GM12878 (cell line): ENCODE results near the gene CIPC. TPM values are rescaled to one million over a fixed set of nuclear protein-coding genes. Genes with fewer than 3 reads are reported as not detected.
A peak's percentile ranks its signal among the peaks of the same experiment; 100 is the strongest.

Experiments used
- ATF7 ChIP-seq: fragments of 450-650 bp; IDR thresholded peaks from 2 replicates; pipeline ENCODE4 v1.6.1; 2016; ENCODE audit warnings: low read depth, mild to moderate bottlenecking
- BCL11A ChIP-seq: IDR thresholded peaks from 2 replicates; pipeline ENCODE4 v1.6.1; 2011; ENCODE audit warnings: low read depth, low read length
- BHLHE40 ChIP-seq, 2 experiments: fragments of 450-650 bp in 1 of 2; IDR thresholded peaks; 2 replicates each; pipeline ENCODE4 v1.6.1; 2011 to 2017; ENCODE audit warnings: low read depth in 2 of 2, borderline replicate concordance in 1 of 2, improper control_type of control experiment in 1 of 2, low read length in 1 of 2, mild to moderate bottlenecking in 1 of 2
- MEF2B ChIP-seq: fragments of 450-650 bp; IDR thresholded peaks from 2 replicates; pipeline ENCODE4 v1.6.1; 2018; ENCODE audit warnings: mild to moderate bottlenecking, moderate library complexity; ENCODE audit not compliant: partially characterized antibody, poor library complexity, severe bottlenecking
- PAX8 ChIP-seq: fragments of 450-650 bp; IDR thresholded peaks from 2 replicates; pipeline ENCODE4 v1.6.1; 2017; ENCODE audit warnings: mild to moderate bottlenecking, moderate library complexity
- RB1 ChIP-seq: fragments of 450-650 bp; formaldehyde crosslinking; IDR thresholded peaks from 2 replicates; pipeline ENCODE4 v1.6.1; 2017; ENCODE audit warnings: mild to moderate bottlenecking, borderline replicate concordance
- RCOR1 ChIP-seq: conservative IDR thresholded peaks from 2 replicates; pipeline ENCODE4 v1.6.1; 2012; ENCODE audit warnings: low read depth, low read length, improper control_type of control experiment
- SREBF1 ChIP-seq: IDR thresholded peaks from 2 replicates; pipeline ENCODE4 v1.6.1; 2012; ENCODE audit warnings: mild to moderate bottlenecking, low read length
- SUZ12 ChIP-seq: fragments of 200-600 bp; sonication (generic); IDR thresholded peaks from one replicate; pipeline ENCODE4 v1.6.1; 2018; ENCODE audit warnings: antibody characterized with exemption, mild to moderate bottlenecking; ENCODE audit not compliant: unreplicated experiment
- YBX1 ChIP-seq: fragments of 450-650 bp; IDR thresholded peaks from 2 replicates; pipeline ENCODE4 v1.6.1; 2016; ENCODE audit warnings: antibody characterized with exemption
- ZNF384 ChIP-seq: IDR thresholded peaks from 2 replicates; pipeline ENCODE4 v1.6.1; 2012; ENCODE audit warnings: low read depth, mild to moderate bottlenecking, low read length, improper control_type of control experiment, borderline replicate concordance
- polyA plus RNA-seq, 11 experiments: library from polyadenylated mRNA; depleted of rRNA in 4 of 11; unstranded in 6 of 11; stranded (reverse) in 5 of 11; fragments of >200 nt; fragmentation: Nextera tagmentation in 4 of 11; fragmentation: Illumina TruSeq in 1 of 11; extraction: Ambion mirVana in 4 of 11; extraction: Trizol in 1 of 11; gene quantifications; 1 replicate in 1 of 11; 2 replicates in 10 of 11; pipeline versions ENCODE4 v1.2.1 to v1.2.3, GENCODE V29; 2011 to 2016; ENCODE audit warnings: inconsistent platforms in 2 of 11, missing spikeins in 2 of 11, low read depth in 1 of 11
- total RNA-seq, 4 experiments: library from RNA; depleted of rRNA in 3 of 4; stranded (reverse); fragments of >200 nt in 3 of 4; fragmentation: Illumina TruSeq in 1 of 4; extraction: Trizol in 1 of 4; gene quantifications; 2 replicates each; pipeline versions ENCODE4 v1.2.1 to v1.2.3, GENCODE V29; 2013 to 2021
- TF ChIP-seq, protein P1 (sequence below): fragments of 450-650 bp; IDR thresholded peaks from 2 replicates; pipeline ENCODE4 v1.6.1; 2016; ENCODE audit warnings: mild to moderate bottlenecking, moderate library complexity, borderline replicate concordance
- TF ChIP-seq, protein P2 (sequence below): fragments of 150-350 bp; IDR thresholded peaks from 2 replicates; pipeline ENCODE4 v1.6.1; 2016; ENCODE audit warnings: low read depth, low read length
- TF ChIP-seq, protein P3 (sequence below), 3 experiments: IDR thresholded peaks in 2 of 3; conservative IDR thresholded peaks in 1 of 3; 2 replicates each; pipeline ENCODE4 v1.5.1; 2011; ENCODE audit warnings: low read depth in 3 of 3, low read length in 3 of 3, mild to moderate bottlenecking in 3 of 3, control low read depth in 2 of 3, moderate library complexity in 2 of 3, inconsistent platforms in 1 of 3, mixed read lengths in 1 of 3; ENCODE audit not compliant: control insufficient read depth in 2 of 3, insufficient read depth in 1 of 3; ENCODE audit errors: extremely low read depth in 1 of 3

CIPC gene
- total and polyA plus RNA-seq, 10 of the 15 experiments (the other 5 are each of a cell fraction or from before 2014, with no cell fraction given), result 5.6 to 29.5 (median 16.5) TPM

DNA sequence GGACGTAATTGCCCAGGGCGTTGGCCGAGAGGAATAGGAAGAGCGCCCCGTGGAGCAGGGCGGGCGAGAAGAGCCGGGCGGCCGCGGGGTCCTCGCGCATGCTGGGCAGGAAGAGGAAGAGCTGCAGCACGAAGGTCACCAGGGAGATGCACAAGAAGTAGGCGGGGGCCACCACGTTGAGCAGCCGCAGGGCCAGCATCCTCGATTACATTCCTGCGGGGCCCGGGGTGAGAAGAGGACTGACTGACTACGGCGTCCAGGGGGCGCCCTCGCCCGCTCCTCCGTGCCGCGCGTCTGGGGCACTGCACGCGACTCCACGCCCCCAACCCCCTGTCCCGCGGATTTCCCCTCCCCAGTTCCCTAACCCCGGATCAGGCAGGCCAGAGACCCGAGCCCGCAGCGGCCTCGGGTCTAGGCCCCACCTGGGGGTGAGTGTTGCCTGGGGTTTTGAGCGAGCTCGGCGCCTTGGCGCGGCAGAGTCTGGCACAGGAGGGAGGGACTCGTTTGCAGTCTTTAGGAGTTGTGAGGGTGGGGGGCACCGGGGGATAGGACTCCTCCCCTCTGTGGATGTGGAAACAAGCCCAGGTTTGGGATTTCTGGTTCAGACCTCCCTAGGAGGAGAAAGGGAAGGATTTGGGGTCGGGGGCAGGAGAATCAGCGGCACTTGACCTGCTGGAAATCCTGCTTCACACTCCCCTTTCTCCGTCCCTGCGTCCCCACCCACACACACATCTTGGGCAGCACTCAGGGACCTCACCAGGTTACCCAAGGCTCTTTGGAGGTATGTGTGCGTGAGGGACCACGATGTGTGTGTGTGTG, 41.7 kb downstream of the CIPC start (continued):
- TF ChIP-seq, protein P1, sequence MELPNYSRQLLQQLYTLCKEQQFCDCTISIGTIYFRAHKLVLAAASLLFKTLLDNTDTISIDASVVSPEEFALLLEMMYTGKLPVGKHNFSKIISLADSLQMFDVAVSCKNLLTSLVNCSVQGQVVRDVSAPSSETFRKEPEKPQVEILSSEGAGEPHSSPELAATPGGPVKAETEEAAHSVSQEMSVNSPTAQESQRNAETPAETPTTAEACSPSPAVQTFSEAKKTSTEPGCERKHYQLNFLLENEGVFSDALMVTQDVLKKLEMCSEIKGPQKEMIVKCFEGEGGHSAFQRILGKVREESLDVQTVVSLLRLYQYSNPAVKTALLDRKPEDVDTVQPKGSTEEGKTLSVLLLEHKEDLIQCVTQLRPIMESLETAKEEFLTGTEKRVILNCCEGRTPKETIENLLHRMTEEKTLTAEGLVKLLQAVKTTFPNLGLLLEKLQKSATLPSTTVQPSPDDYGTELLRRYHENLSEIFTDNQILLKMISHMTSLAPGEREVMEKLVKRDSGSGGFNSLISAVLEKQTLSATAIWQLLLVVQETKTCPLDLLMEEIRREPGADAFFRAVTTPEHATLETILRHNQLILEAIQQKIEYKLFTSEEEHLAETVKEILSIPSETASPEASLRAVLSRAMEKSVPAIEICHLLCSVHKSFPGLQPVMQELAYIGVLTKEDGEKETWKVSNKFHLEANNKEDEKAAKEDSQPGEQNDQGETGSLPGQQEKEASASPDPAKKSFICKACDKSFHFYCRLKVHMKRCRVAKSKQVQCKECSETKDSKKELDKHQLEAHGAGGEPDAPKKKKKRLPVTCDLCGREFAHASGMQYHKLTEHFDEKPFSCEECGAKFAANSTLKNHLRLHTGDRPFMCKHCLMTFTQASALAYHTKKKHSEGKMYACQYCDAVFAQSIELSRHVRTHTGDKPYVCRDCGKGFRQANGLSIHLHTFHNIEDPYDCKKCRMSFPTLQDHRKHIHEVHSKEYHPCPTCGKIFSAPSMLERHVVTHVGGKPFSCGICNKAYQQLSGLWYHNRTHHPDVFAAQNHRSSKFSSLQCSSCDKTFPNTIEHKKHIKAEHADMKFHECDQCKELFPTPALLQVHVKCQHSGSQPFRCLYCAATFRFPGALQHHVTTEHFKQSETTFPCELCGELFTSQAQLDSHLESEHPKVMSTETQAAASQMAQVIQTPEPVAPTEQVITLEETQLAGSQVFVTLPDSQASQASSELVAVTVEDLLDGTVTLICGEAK, result no peak
- no peak for TF ChIP-seq RB1
- TF ChIP-seq ATF7, result no peak
- TF ChIP-seq BCL11A, result no peak
- no peak for TF ChIP-seq RCOR1
- peak in 1 of 2 experiments; percentile 72; a peak in 2 of 4 replicates for TF ChIP-seq BHLHE40 (IDR thresholded peaks at IDR 0.05; ENCODE audit: borderline replicate concordance in 1 of 2, low read depth in 2 of 2, low read length in 1 of 2)
- no peak for TF ChIP-seq SUZ12
- TF ChIP-seq SREBF1, result no peak
- TF ChIP-seq, protein P2, sequence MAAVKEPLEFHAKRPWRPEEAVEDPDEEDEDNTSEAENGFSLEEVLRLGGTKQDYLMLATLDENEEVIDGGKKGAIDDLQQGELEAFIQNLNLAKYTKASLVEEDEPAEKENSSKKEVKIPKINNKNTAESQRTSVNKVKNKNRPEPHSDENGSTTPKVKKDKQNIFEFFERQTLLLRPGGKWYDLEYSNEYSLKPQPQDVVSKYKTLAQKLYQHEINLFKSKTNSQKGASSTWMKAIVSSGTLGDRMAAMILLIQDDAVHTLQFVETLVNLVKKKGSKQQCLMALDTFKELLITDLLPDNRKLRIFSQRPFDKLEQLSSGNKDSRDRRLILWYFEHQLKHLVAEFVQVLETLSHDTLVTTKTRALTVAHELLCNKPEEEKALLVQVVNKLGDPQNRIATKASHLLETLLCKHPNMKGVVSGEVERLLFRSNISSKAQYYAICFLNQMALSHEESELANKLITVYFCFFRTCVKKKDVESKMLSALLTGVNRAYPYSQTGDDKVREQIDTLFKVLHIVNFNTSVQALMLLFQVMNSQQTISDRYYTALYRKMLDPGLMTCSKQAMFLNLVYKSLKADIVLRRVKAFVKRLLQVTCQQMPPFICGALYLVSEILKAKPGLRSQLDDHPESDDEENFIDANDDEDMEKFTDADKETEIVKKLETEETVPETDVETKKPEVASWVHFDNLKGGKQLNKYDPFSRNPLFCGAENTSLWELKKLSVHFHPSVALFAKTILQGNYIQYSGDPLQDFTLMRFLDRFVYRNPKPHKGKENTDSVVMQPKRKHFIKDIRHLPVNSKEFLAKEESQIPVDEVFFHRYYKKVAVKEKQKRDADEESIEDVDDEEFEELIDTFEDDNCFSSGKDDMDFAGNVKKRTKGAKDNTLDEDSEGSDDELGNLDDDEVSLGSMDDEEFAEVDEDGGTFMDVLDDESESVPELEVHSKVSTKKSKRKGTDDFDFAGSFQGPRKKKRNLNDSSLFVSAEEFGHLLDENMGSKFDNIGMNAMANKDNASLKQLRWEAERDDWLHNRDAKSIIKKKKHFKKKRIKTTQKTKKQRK, result no peak
- no peak for TF ChIP-seq YBX1
- TF ChIP-seq MEF2B, result no peak
- TF ChIP-seq ZNF384, result no peak
- no peak for TF ChIP-seq PAX8
- TF ChIP-seq, protein P3, sequence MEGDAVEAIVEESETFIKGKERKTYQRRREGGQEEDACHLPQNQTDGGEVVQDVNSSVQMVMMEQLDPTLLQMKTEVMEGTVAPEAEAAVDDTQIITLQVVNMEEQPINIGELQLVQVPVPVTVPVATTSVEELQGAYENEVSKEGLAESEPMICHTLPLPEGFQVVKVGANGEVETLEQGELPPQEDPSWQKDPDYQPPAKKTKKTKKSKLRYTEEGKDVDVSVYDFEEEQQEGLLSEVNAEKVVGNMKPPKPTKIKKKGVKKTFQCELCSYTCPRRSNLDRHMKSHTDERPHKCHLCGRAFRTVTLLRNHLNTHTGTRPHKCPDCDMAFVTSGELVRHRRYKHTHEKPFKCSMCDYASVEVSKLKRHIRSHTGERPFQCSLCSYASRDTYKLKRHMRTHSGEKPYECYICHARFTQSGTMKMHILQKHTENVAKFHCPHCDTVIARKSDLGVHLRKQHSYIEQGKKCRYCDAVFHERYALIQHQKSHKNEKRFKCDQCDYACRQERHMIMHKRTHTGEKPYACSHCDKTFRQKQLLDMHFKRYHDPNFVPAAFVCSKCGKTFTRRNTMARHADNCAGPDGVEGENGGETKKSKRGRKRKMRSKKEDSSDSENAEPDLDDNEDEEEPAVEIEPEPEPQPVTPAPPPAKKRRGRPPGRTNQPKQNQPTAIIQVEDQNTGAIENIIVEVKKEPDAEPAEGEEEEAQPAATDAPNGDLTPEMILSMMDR (IDR thresholded peaks at IDR 0.05 in 2 of 3, conservative IDR thresholded peaks at IDR 0.05 in 1 of 3; ENCODE audit: control insufficient read depth in 2 of 3, extremely low read depth in 1 of 3, insufficient read depth in 1 of 3, low read depth in 3 of 3, low read length in 3 of 3), result peak; percentile 35 to 63 (median 44); a peak in 5 of 6 replicates
